Activated CD8-positive, alpha-beta memory T cell treated with anti-CD3 and anti-CD28 coated beads, Interleukin-2, amount 50 U/mL, for 1 hour (primary cell): ENCODE data around the gene PRKD1.
"Not testable (repeated sequence)": the region's sequence is repeated elsewhere in the genome, so short reads cannot be mapped to it uniquely, and the experiment has no call there.

Experiments used
- DNase-seq: peaks from one replicate; pipeline ENCODE4 v3.0.0-alpha.2; 2020; ENCODE audit errors: extremely low read depth

PRKD1 gene

DNA sequence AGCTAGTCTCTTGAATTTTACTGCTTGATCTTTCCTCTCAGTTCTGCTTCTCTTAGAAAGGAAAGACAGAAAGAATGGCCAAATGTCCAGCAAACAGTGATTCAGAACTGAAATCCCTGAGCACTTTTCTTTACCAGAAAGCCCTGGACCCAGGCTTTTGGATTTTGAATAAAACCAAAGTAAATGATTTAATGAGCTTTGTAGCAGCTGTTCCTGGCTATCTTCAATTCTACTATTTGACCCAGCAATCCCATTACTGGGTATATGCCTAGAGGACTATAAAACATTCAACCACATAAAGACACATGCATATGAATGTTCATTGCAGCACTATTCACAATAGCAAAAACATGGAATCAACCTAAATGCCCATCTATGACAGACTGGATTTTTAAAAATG is 187.2 kb downstream of the PRKD1 start:
- no peak for DNase-seq

- no peak for DNase-seq
Measured at GRCh38 chr14:29738950-29739349, 188.7 kb downstream of the PRKD1 start.

DNA sequence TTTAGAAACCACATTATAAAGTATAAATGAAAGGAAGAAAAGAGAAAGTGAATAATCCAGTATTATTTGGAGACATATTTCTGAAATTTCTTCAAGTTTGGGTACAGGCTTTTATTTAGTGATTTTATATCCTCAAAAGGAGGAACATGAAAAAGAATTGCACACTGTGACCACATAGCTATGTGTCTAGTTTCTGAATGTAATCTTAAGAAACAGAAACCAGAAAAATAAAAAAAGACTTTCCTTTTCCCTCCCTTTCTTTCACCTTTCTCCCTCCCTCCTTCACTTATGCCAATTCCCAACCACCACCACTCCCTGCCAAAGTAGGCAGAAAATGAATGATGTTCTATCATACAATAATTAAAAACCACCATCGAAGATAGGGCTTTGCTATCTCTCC is 189.6 kb downstream of the PRKD1 start:
- DNase-seq, result no peak

- DNase-seq, result no peak
Measured at GRCh38 chr14:29735459-29735858, 192.2 kb downstream of the PRKD1 start.

DNA sequence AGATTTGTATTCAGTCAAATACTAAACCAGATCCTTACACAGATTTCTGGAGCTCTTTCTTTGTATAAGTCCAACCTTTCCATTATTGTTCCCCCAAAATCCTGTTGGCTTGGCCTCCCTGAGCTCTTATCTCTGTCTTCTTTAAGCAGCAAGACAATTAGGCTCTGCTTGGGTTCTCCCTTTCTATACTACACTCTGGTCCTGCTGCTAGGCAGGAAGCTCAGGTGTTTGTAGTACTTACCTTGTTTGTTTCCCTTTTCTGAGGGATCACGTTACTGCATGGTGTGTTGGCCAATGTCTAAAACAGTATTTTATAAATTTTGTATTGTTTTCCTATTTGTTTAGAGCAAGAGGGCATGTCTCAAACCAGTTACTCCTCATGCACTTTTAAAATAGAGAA is 192.9 kb downstream of the PRKD1 start:
- no peak for DNase-seq

GRCh38 chr14:29726560-29727331 is 200.9 kb downstream of the PRKD1 start:
- not testable (repeated sequence) for DNase-seq

- DNase-seq, result no peak
Measured at GRCh38 chr14:29724991-29725390, 202.7 kb downstream of the PRKD1 start.

- DNase-seq, result no peak
Measured at GRCh38 chr14:29722831-29723230, 204.8 kb downstream of the PRKD1 start.

DNA sequence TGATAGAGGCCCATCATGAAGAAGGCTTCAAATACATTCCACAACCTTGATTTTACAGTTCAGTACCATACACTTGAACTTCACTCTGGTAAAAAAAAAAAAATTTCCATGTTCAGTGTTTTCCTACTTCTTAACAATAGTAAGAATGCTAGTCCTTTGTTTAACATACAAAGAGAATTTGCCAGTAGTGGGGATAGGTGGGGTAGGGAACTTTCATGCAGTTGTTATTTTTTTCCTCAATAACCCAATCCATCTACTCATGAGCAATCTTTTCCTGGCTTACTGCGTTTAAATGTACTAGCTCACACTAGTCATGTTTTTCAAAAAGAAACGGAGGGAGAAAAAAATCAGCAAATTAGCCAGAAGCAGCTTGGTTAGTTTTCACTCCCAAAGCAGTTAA is 206.1 kb downstream of the PRKD1 start:
- DNase-seq, result no peak

GRCh38 chr14:29717901-29718300 is 209.7 kb downstream of the PRKD1 start:
- DNase-seq, result no peak

DNA sequence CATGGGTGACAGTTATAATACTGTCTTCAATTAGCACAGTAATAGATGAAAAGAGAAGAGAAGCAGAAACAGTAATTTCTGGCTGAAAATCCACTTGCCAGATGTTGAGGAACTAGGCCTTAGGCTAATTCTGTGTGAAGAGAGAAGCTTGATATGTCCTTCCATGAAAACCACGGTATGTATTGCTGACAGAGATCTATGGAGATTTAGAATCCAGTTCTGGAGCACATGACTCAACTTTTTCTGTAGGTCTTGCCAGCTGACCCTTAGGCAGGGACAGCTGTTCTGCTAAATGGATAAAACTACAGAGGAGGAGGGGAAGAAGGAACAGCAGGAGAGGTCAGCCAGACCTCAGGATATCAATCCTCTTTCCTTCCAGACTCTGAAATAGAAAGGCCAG is 211.5 kb downstream of the PRKD1 start:
- DNase-seq, result no peak

DNA sequence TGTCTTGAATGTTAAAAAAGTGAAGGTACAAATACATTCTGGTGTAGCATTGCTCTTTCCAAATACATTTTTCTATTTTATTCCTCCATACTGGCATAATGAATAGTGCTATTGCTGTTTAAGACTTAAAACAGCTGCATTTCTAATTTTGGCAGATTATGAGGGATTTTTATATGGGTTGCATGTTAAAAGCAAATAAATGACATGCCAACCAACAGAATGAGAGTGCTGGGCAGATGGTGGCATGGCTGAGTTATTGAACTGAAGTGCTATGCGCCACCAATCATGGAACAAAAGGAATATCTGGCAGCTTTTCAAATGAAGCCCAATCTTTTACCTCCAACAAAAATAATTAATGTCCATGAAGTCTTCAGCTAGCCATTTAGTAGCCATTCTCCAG is 215.0 kb downstream of the PRKD1 start:
- DNase-seq, result no peak

- DNase-seq, result no peak
Measured at GRCh38 chr14:29710015-29710414, 217.6 kb downstream of the PRKD1 start.

GRCh38 chr14:29709490-29709889 is 218.2 kb downstream of the PRKD1 start:
- no peak for DNase-seq

- no peak for DNase-seq
Measured at GRCh38 chr14:29706700-29707099, 220.9 kb downstream of the PRKD1 start.

DNA sequence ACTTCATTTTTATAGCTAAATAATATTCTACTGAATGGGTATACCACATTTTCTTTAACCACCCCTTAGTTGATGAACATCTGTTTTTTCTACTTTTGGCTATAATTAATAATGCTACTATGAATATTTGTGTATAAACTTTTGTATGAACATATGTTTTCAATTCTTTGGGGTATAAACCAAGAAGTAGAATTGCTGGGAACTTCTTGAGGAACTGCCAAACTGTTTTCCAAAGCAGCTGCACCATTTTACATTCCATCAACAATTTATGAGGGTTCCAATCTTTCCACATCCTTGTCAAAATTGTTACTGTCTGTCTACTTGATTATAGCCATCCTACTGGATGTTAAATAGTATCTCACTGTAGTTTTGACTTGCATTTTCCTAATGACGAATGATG is 221.8 kb downstream of the PRKD1 start:
- DNase-seq, result no peak

- not testable (repeated sequence) for DNase-seq
Measured at GRCh38 chr14:29689597-29689996, 238.1 kb downstream of the PRKD1 start.

DNA sequence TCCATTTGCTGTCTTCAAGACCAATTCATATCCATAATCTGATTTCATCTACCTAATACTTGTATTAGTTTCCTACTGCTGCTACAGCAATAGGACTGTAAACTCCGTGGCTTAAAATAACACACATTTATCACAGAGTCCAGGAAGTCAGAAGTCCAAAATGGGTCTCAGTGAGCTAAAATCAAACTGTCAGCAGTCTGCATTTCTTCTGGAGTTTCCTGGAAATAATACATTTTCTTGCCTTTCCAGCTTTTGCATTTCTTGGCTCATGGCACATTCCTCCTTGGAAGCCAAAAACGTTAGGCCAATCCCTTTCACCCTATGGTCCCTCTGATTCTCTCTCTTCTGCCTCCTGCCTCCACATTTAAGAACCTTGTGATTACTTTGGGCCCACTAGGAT is 239.8 kb downstream of the PRKD1 start:
- DNase-seq, result no peak

GRCh38 chr14:29687071-29687765 is 240.4 kb downstream of the PRKD1 start:
- DNase-seq, result no peak

- no peak for DNase-seq
Measured at GRCh38 chr14:29684926-29685325, 242.7 kb downstream of the PRKD1 start.

DNA sequence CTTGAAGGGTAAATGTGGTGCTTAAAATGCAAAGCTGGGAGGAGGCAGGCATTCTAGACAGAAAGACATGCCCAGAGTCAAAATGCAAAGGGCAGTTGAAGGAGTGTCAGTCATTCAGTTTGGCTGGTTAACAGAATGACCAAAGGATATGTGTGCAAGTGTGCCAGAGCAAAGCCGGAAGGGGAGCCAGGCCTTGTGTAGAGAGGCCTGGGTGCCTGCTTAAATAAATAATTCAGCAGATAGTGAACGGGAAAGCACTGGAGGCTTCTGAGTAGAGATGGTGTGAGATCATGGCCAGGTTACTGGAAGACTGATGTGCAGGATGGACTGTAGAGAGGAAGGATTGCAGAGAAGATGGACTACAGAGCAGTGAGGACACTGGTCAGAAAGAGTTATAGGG is 244.9 kb downstream of the PRKD1 start:
- DNase-seq, result no peak

GRCh38 chr14:29681316-29681715 is 246.3 kb downstream of the PRKD1 start:
- DNase-seq, result no peak

GRCh38 chr14:29674566-29675285 is 252.9 kb downstream of the PRKD1 start:
- no peak for DNase-seq
